GM23338 (cell line): ENCODE results near the gene TCF7L2.

ENCODE experiments used
- EZH2 ChIP-seq: fragments of 200-600 bp; sonication (generic); IDR thresholded peaks from one replicate; pipeline ENCODE4 v1.8.0; 2017; ENCODE audit warnings: antibody characterized with exemption, mild to moderate bottlenecking, low read depth; ENCODE audit not compliant: unreplicated experiment
- EZH2phosphoT487 ChIP-seq: fragments of 200-600 bp; sonication (generic); IDR thresholded peaks from one replicate; pipeline ENCODE4 v1.8.1; 2018; ENCODE audit warnings: antibody characterized with exemption; ENCODE audit not compliant: unreplicated experiment
- POLR2AphosphoS5 ChIP-seq: IDR thresholded peaks from 2 replicates; pipeline ENCODE4 v1.6.1; 2016; ENCODE audit warnings: antibody characterized with exemption, low read depth
- ZNF331 ChIP-seq: fragments of 250-450 bp; sonication (Bioruptor Pico); IDR thresholded peaks from 2 replicates; pipeline ENCODE4 v1.5.0; 2020; ENCODE audit warnings: low read depth, mild to moderate bottlenecking, moderate library complexity
- TF ChIP-seq, protein P1 (sequence below), 2 experiments: fragments of 200-600 bp in 1 of 2; sonication (generic) in 1 of 2; conservative IDR thresholded peaks; 2 replicates each; pipeline versions ENCODE4 v1.5.1 to v1.6.1; 2016 to 2017; ENCODE audit warnings: antibody characterized with exemption in 2 of 2, low read depth in 2 of 2, mild to moderate bottlenecking in 2 of 2, moderate library complexity in 1 of 2
- TF ChIP-seq, protein P2 (sequence below): IDR thresholded peaks from one replicate; pipeline ENCODE4 v1.6.1; 2018; ENCODE audit warnings: antibody characterized with exemption; ENCODE audit not compliant: unreplicated experiment

DNA sequence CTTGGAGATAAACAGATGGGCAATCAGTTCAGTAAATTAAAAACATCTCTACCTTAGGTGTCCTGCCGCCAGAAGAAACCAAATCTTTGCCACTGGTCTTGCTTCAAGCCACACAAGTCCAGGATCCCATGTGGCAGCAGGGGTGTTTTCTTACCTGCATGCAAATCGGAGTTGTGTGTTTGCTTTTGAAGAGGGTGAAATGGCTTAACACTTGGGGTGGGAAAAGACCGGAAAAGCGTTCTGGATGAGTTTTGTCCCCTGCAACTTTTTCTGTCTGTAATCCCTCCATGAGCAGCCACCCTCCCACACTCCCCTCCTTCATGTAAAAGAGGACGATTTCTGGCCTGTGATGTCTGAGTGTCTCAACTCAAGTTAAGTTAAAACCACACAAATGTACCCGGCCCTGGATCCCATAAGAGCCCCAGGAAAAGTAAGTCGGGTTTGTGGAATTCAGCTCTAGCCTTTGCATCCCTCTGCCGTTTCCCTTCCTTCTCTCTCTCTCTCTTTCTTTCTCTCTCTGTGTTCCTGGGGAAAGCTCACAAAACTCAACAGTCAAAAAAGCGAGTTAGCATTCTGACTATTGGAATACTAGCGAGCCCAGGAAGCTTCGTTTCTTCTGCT, 178.5 kb downstream of the TCF7L2 start:
- TF ChIP-seq, protein P1, sequence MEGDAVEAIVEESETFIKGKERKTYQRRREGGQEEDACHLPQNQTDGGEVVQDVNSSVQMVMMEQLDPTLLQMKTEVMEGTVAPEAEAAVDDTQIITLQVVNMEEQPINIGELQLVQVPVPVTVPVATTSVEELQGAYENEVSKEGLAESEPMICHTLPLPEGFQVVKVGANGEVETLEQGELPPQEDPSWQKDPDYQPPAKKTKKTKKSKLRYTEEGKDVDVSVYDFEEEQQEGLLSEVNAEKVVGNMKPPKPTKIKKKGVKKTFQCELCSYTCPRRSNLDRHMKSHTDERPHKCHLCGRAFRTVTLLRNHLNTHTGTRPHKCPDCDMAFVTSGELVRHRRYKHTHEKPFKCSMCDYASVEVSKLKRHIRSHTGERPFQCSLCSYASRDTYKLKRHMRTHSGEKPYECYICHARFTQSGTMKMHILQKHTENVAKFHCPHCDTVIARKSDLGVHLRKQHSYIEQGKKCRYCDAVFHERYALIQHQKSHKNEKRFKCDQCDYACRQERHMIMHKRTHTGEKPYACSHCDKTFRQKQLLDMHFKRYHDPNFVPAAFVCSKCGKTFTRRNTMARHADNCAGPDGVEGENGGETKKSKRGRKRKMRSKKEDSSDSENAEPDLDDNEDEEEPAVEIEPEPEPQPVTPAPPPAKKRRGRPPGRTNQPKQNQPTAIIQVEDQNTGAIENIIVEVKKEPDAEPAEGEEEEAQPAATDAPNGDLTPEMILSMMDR (conservative IDR thresholded peaks at IDR 0.05; ENCODE audit: low read depth in 2 of 2), result no peak
- TF ChIP-seq EZH2 (no peak), EZH2phosphoT487 (no peak), ZNF331 (no peak), POLR2AphosphoS5 (no peak)
- TF ChIP-seq, protein P2, sequence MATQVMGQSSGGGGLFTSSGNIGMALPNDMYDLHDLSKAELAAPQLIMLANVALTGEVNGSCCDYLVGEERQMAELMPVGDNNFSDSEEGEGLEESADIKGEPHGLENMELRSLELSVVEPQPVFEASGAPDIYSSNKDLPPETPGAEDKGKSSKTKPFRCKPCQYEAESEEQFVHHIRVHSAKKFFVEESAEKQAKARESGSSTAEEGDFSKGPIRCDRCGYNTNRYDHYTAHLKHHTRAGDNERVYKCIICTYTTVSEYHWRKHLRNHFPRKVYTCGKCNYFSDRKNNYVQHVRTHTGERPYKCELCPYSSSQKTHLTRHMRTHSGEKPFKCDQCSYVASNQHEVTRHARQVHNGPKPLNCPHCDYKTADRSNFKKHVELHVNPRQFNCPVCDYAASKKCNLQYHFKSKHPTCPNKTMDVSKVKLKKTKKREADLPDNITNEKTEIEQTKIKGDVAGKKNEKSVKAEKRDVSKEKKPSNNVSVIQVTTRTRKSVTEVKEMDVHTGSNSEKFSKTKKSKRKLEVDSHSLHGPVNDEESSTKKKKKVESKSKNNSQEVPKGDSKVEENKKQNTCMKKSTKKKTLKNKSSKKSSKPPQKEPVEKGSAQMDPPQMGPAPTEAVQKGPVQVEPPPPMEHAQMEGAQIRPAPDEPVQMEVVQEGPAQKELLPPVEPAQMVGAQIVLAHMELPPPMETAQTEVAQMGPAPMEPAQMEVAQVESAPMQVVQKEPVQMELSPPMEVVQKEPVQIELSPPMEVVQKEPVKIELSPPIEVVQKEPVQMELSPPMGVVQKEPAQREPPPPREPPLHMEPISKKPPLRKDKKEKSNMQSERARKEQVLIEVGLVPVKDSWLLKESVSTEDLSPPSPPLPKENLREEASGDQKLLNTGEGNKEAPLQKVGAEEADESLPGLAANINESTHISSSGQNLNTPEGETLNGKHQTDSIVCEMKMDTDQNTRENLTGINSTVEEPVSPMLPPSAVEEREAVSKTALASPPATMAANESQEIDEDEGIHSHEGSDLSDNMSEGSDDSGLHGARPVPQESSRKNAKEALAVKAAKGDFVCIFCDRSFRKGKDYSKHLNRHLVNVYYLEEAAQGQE, result no peak
